Progenitor cell of endocrine pancreas (in vitro differentiated cells): Measurements from ENCODE around the gene FLCN. TPM values are rescaled to one million over a fixed set of nuclear protein-coding genes. Genes with fewer than 3 reads are reported as not detected.

Experiments
- DNase-seq: peaks from one replicate; pipeline ENCODE4 v3.0.0; 2021; ENCODE audit warnings: low spot score; ENCODE audit not compliant: unreplicated experiment
- H3K27ac Mint-ChIP-seq: 2 replicates; pipeline ENCODE4 v1.8.0; 2021; ENCODE audit warnings: mild to moderate bottlenecking, moderate library complexity, mixed read lengths
- H3K27me3 Mint-ChIP-seq: 2 replicates; pipeline ENCODE4 v1.8.0; 2021; ENCODE audit warnings: mixed read lengths
- H3K36me3 Mint-ChIP-seq: 2 replicates; pipeline ENCODE4 v1.8.0; 2022; ENCODE audit warnings: mixed read lengths; ENCODE audit not compliant: insufficient read depth
- H3K4me1 Mint-ChIP-seq: 2 replicates; pipeline ENCODE4 v1.8.0; 2021; ENCODE audit warnings: low read depth, mixed read lengths
- H3K4me3 Mint-ChIP-seq: 2 replicates; pipeline ENCODE4 v1.8.0; 2021; ENCODE audit warnings: low read depth, mild to moderate bottlenecking, moderate library complexity, mixed read lengths
- H3K9me3 Mint-ChIP-seq: 2 replicates; pipeline ENCODE4 v1.8.0; 2021; ENCODE audit warnings: low read depth, mixed read lengths
- total RNA-seq: library from RNA; stranded (reverse); gene quantifications from 2 replicates; pipeline ENCODE4 v1.2.1, GENCODE V29; 2021
- TF ChIP-seq, protein P1 (sequence below): fragments of 200-600 bp; sonication (generic); IDR thresholded peaks from one replicate; pipeline ENCODE4 v1.5.0; 2021; ENCODE audit warnings: antibody characterized with exemption, mild to moderate bottlenecking; ENCODE audit not compliant: unreplicated experiment

The FLCN gene
- total RNA-seq, 1 donor from 2014 or later: 58.4 TPM

DNA sequence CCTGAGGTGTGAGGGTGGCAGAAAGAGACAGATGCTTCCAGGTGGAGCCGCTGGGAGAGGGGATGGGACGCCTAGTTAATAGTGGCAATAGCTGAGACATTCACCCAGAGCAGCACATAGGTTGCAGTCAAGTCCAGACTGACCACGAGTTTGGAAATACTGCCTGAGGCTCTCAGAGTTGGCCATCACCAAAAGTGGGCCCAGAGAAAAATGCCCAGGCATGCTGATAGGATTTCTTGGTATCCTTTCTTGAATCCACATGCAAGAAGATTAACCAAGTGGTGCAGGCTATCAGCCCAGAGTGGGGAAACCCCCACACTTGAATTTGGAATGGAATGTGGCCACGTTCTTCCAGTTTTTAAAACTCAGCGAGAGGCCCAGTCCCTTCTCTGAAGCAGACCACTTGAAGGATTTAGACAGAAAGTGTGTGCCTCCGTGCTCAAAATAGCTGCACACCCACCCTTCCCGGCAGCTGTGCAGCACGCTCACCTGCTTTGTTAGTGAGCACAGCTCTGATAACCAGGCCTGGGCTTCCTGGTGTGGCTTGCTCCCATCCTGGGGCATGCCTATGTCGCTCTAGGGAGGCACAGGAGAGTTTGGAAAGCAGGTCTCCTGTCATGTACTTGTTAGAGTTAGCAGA lies 66.5 kb downstream of the FLCN start:
- TF ChIP-seq, protein P1, sequence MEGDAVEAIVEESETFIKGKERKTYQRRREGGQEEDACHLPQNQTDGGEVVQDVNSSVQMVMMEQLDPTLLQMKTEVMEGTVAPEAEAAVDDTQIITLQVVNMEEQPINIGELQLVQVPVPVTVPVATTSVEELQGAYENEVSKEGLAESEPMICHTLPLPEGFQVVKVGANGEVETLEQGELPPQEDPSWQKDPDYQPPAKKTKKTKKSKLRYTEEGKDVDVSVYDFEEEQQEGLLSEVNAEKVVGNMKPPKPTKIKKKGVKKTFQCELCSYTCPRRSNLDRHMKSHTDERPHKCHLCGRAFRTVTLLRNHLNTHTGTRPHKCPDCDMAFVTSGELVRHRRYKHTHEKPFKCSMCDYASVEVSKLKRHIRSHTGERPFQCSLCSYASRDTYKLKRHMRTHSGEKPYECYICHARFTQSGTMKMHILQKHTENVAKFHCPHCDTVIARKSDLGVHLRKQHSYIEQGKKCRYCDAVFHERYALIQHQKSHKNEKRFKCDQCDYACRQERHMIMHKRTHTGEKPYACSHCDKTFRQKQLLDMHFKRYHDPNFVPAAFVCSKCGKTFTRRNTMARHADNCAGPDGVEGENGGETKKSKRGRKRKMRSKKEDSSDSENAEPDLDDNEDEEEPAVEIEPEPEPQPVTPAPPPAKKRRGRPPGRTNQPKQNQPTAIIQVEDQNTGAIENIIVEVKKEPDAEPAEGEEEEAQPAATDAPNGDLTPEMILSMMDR: no peak
- peaks cover 8% of the 10 kb centered on the region for H3K36me3 Mint-ChIP-seq
- no peak overlapping the region for H3K27ac Mint-ChIP-seq
- H3K4me3 Mint-ChIP-seq: no peak overlapping the region
- no peaks in the 10 kb centered on the region for H3K9me3 Mint-ChIP-seq
- DNase-seq: no peak
- H3K27me3 Mint-ChIP-seq: no peaks in the 10 kb centered on the region
- no peaks in the 10 kb centered on the region for H3K4me1 Mint-ChIP-seq

DNA sequence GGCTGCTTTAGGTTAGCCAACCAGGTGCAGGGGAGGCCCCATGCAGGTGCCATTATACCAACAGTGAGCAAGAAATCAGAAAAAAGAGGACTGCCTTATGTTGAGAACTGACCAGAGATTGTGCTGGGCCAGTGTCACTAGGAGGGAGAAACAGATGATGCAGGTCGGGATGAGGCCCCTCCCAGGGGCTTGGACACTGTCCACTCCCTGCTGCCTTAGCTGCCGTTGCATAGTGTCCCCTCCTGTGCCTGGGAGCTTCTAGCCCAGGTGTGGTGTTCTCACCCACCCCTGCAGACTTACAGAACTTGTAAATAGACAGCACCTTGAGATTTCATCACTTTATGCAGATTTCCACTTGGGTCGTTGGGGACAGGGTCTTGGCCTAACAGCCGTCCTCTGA lies 67.6 kb downstream of the FLCN start:
- Mint-ChIP-seq H3K27me3 (no peaks in the 10 kb centered on the region), H3K9me3 (no peaks in the 10 kb centered on the region), H3K4me3 (no peak overlapping the region), H3K4me1 (no peaks in the 10 kb centered on the region), H3K27ac (no peak overlapping the region), H3K36me3 (peaks cover 11% of the 10 kb centered on the region)
- TF ChIP-seq, protein P1: no peak
- no peak for DNase-seq

DNA sequence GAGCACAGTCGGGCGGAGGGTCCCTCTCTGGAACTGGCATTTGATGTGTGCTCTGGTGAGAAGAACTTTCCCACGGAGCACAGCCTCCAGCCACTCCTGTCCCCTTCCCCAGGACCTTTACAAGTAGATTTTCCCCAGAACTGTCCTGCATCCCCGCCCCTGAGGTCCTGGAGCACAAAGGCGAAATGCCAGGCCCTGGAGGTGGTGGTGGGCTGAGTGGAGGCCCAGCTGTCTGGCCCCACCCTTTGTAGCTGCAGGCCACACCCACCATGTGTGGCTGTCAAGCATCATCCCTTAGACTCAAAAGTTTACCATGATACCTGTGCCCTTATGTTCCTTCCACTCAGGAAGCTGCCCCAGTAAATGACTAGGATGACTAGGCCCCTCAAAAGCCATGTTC lies 68.6 kb downstream of the FLCN start:
- peaks cover 11% of the 10 kb centered on the region for H3K36me3 Mint-ChIP-seq

DNA sequence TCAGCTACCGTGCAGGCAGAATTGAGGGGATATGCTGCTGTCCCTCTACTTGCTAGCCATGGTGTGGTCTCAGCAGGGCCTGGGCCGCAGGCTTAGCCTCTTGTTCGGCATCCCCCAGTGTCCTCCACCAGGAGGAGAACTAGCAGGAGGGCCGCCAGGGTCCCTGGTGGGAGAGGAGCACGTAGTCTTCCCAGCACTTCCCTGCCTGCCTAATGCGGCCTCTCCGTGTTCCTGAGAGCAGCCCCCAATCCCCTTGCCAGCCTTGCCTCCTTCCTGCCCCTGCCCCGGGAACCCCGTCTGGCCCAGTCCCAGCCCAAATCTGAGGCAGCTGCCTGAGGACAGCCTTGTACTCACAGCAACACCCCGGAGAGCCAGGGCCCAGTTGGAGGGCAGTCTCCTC lies 69.0 kb downstream of the FLCN start:
- Mint-ChIP-seq H3K36me3 (peaks cover 10% of the 10 kb centered on the region), H3K4me1 (no peaks in the 10 kb centered on the region), H3K4me3 (no peak overlapping the region), H3K27me3 (no peaks in the 10 kb centered on the region), H3K9me3 (no peaks in the 10 kb centered on the region), H3K27ac (no peak overlapping the region)
- TF ChIP-seq, protein P1: no peak
- DNase-seq: no peak

More for the DNA sequence above, 68.6 kb downstream of the FLCN start:
- H3K4me1 Mint-ChIP-seq: no peaks in the 10 kb centered on the region
- no peaks in the 10 kb centered on the region for H3K27me3 Mint-ChIP-seq
- TF ChIP-seq, protein P1: no peak
- H3K27ac Mint-ChIP-seq: no peak overlapping the region
- H3K4me3 Mint-ChIP-seq: no peak overlapping the region
- no peak for DNase-seq
- no peaks in the 10 kb centered on the region for H3K9me3 Mint-ChIP-seq

DNA sequence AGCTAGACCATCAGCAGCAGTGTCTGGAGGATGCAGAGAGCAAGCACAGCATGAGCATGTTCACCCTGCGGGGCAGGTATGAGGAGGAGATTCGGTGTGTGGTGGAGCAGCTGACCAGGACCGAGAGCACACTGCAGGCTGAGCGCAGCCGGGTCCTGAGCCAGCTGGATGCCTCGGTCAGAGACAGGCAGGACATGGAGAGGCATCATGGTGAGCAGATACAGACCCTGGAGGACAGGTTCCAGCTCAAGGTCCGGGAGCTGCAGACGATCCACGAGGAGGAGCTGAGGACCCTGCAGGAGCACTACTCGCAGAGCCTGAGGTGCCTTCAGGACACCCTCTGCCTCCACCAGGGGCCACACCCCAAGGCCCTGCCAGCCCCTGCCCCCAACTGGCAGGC lies 69.6 kb downstream of the FLCN start:
- Mint-ChIP-seq H3K4me3 (no peak overlapping the region), H3K27ac (peak overlapping the region; percentile 54), H3K4me1 (no peaks in the 10 kb centered on the region), H3K36me3 (peaks cover 8% of the 10 kb centered on the region), H3K9me3 (no peaks in the 10 kb centered on the region), H3K27me3 (no peaks in the 10 kb centered on the region)
- TF ChIP-seq, protein P1: no peak
- no peak for DNase-seq
